Colon (tissue), 2 donors: ENCODE measurements around the gene CEP95.
"Not testable (repeated sequence)": the region's sequence is repeated elsewhere in the genome, so short reads cannot be mapped to it uniquely, and the experiment has no call there.

ENCODE experiments used
- FAIRE-seq: peaks from 2 replicates; lab custom pipeline; 2012; peaks lifted over from hg19 to GRCh38; lab: Jason Lieb, UNC
- donor health status: control.
- donor health status: control.

The CEP95 gene

DNA sequence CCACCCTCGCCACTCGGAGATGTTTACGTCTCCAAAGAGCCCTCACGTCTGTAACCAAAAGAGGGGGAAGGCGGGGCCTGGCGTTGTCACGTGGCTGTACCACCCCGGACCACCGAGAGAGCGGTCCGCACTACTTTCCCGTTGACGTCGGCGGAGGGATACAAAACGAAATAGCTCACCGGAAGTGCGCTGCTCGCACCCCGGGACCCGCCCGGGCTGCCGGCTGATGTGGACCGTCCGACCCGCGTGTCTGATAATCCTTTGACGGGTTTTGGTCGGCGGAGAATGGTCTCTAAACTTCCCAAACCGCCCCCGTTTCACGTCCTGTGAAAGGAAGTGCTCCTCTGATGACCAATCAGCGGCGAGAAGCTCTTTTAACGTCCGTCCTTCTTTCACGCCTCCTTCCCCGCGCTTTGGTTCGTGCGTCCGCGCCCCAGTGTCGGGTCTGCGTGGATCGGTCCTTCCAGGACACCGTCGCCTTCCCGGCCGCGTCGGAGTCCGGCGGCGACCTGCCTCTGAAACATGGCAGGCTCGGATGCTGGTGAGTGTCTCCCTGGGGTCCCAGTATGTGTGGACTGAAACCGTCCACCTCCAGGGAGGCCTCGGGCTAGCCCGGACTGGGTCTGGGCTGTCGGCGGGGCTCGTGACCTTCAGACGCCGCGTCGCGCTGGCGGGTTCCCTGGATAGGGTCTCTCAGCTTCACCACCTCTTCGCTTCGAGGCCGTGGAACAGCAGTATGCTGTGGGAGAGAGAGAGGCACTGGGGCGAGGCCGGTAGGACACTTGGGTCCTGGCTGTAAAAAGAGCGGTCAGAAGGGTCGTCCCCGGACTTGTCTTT lies at the start of gene CEP95:
TSS of gene CEP95 (plus strand) at position 402 of the 837 bp plus-strand sequence. CDS start at position 523, 121 bp downstream.
- FAIRE-seq: no peak

GRCh38 chr17:64457156-64457555 lies 49.6 kb upstream of the CEP95 start:
- no peak for FAIRE-seq

DNA sequence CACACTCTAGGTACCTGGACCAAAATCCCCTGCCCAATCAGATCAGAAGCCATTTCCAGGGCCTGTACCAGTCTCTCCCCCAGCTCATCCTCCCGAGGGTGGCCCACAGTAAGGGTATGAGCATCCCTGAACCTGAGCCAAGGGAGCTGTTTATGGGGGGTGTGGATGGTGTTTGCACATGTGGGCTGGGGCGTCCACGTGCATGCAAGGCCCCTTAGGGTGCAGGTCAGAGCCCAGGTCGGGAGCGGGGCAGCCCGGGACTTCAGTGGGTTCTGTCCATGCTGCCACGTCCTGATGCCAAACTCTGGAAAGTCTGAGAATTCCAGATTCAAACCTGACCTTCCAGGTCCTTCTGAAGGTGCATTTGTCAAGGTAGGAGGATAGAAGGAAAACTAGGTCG lies 48.0 kb upstream of the CEP95 start:
- FAIRE-seq: no peak

DNA sequence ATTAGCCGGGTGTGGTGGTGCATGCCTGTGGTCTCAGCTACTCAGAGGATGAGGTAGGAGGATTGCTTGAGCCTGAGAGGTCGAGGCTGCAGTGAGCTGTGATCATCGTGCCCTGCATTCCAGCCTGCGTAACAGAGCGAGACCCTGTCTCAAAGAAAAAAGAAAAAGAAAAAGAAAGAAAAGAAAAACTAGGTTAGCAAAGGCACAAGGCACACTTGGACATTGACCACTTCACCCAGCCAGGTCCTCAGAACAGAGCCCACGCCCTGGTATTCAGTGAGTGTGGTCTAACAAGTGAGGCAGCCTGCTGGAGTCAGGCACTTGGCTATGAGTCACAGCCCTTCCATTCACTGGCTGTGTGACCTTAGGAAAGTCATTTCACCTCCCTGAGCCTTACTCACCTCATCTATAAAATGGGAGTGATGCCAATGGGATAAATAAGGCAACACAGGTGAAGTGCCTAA lies 47.5 kb upstream of the CEP95 start:
- no peak for FAIRE-seq

- FAIRE-seq: not testable (repeated sequence)
Measured at GRCh38 chr17:64459818-64460217, 47.0 kb upstream of the CEP95 start.

- FAIRE-seq: no peak
Measured at GRCh38 chr17:64460955-64461354, 45.8 kb upstream of the CEP95 start.

DNA sequence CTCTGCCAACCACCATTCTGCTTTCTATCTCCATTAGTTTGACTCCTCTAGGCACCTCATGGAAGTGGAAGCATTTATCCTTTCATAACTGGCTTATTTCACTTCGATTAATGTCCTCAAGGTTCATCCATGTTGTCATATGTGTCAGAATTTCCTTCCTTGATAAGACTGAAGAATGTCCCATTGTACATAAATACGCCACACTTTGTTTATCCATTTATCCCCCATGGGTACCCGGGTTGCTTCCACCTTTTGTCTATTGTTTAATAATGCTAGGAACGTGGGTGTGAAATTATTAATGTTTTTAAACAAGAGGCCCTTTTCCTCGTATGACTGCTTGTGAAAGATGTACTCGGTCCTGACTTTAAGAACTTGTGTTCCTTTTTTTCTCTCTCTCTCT lies 45.0 kb upstream of the CEP95 start:
- no peak for FAIRE-seq

GRCh38 chr17:64466019-64466735 lies 40.6 kb upstream of the CEP95 start:
- FAIRE-seq: no peak

DNA sequence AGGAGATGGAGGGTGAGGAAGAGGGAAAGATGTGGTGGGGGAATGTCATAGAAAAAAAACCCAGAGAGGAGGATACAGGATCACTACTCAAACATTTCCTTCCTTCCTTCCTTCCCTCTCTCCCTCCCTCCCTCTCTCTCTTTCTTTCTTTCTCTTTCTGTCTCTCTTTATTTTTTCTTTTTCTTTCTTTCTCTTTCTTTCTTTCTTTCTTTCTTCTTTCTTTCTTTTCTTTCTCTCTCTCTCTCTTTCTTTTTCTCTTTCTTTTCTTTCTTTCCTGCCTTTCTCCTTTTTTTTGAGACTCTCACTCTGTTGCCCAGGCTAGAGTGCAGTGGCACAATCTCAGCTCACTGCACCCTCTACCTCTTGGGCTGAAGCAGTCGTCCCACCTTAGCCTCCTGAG lies 39.9 kb upstream of the CEP95 start:
- not testable (repeated sequence) for FAIRE-seq

DNA sequence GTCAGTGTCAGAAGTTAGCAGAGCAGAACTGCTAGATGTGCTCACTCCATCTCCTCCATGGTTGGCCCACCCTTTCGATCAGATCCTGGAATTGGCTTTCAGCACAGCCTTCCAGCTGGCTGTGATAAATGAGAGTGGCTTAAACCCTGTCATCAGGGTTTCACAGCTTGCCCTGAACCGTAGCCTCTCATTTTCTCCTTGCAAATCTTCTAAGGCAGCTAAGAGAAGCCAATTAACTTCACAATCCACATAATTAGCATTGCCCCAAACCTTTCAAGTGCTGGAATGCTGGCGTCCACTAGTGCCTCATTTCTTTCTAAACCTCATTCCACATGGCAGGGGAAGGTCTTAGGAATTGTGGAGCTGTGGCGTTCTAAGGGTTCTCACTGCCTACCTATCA lies 36.2 kb upstream of the CEP95 start:
- no peak for FAIRE-seq

GRCh38 chr17:64471440-64471839 lies 35.3 kb upstream of the CEP95 start:
- FAIRE-seq: no peak

DNA sequence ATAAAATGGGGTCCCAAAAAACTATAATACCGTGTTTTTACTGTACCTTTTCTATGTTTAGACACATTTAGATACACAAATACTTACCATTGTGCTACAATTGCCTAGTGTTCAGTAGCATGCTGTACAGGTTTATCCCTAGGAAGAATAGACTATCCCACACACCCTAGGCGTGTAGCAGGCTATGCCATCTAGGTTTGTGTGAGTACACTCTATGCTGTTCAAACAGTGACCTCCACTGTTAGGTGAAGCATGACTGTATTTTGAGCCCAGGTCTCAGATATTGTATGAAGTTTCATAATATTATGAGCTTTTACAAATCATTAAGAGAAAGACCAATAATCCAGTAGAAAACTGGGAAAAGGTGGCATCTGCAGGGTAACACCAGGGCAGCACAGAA lies 34.2 kb upstream of the CEP95 start:
- FAIRE-seq: no peak

- FAIRE-seq: no peak
Measured at GRCh38 chr17:64477849-64478248, 28.9 kb upstream of the CEP95 start.

GRCh38 chr17:64480951-64481350 lies 25.8 kb upstream of the CEP95 start:
- FAIRE-seq: no peak

- FAIRE-seq: no peak
Measured at GRCh38 chr17:64484380-64484779, 22.4 kb upstream of the CEP95 start.

DNA sequence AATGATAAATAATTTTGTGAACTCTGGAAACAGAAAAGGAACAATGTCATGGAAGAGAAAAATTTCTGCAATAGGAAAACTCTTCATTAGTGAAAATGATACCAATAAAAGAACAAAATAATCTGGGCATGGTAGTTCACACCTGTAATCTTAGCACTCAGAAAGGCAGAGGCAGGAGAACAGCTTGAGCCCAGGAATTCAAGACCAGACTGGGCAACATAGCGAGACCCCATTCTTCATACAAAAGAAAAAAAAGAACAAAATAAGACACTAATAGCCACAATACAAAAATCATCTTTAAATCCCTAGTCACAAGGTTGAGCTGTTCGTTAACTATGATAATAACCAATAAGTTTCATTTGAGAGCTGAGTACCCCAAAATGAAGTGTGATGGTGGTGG lies 18.5 kb upstream of the CEP95 start:
- FAIRE-seq: no peak

DNA sequence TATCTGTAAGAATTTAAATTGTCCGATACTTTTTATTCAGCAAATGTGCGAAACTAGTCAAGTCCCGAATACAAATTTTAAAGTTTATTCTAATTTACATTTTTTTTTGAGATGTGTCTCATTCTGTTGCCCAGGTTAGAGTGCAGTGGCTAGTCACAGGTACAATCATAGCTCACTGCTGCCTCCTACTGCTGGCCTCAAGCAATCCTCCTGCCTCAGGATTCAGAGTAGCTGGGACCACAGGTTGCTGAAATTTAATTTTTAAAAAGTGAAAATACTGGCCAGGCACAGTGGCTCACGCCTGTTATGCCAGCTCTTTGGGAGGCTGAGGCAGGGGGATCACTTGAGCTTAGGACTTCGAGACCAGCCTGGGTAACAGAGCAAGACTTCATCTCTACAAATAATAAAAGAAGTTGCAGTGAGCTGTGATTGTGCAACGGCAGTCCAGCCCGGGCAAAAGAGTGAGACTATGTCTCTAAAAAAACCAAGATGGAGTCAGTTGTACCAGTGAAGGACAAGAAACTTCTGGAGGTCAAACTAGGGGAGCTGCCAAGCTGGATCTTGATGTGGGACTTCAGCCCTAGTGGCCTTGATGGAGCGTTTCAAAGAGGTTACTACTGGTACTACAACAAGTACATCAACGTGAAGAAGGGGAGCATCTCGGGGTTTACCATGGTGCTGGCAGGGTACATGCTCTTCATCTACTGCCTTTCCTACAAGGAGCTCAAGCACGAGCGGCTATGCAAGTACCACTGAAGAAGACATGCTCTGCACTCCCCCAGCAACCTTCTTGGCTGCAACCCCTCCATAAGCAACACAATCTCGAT lies 15.5 kb upstream of the CEP95 start:
- no peak for FAIRE-seq

GRCh38 chr17:64491994-64492393 lies 14.8 kb upstream of the CEP95 start:
- no peak for FAIRE-seq

DNA sequence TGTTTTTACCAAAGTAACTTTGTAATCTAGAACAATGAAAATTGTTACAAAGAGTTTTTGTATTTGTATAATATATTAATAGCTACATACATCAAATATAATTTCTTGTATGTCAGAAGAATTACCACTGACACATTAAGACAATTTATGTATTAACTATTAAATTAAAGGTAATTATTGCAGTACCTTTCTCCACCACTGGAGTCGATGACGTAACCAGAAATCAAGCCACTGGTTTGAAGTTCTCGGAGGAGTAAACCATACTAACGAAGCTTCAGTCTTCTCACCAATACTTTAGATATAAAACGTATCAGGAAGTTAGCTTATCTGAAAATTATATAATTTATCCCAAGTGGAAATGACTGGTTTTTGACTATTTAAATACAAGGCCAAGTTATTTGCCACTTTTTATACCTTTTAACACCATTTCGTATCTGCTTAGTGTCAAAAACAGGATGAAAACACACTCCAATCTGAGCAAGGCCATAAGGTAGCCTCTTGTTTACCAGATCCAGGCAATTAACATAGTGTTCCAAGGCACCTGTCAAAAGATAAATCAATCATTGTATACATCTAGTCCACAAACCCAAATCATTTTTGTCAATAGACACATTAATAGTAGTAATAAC lies 14.2 kb upstream of the CEP95 start:
- FAIRE-seq: no peak

GRCh38 chr17:64494121-64494520 lies 12.7 kb upstream of the CEP95 start:
- FAIRE-seq: no peak

DNA sequence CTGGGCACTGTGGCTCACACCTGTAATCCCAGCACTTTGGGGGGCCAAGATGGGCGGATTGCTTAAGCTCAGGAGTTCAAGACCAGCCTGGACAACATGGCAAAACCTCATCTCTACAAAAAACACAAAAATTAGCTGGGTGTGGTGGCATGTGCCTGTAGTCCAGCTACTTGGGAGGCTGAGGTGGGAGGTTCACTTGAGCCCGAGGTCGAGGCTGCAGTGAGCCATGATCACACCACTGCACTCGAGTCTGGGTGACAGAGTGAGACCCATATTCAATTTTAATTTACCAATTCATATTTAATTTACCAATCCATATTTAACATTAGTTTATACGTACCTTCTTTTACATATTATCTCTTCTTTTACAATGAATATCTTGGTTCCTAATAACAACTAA lies 11.5 kb upstream of the CEP95 start:
- not testable (repeated sequence) for FAIRE-seq

- FAIRE-seq: no peak
Measured at GRCh38 chr17:64496348-64496785, 10.4 kb upstream of the CEP95 start.
